HUES6 (cell line): Measurements from ENCODE around the gene DCLK3.

Experiments
- H3K27ac ChIP-seq: 2 replicates; pipeline ENCODE4 v1.7.0; 2013; ENCODE audit warnings: low read depth, mild to moderate bottlenecking, low read length, inconsistent platforms
- H3K27me3 ChIP-seq: 2 replicates; pipeline ENCODE4 v1.6.1; 2013; ENCODE audit warnings: low read length; ENCODE audit not compliant: control insufficient read depth, insufficient read depth
- H3K36me3 ChIP-seq: 2 replicates; pipeline ENCODE4 v1.6.1; 2013; ENCODE audit warnings: low read length; ENCODE audit not compliant: control insufficient read depth, insufficient read depth
- H3K4me1 ChIP-seq: 2 replicates; pipeline ENCODE4 v1.6.1; 2013; ENCODE audit warnings: low read length; ENCODE audit not compliant: control insufficient read depth, insufficient read depth
- H3K4me3 ChIP-seq: 2 replicates; pipeline ENCODE4 v1.5.1; 2013; ENCODE audit warnings: low read depth, low read length
- H3K9ac ChIP-seq: one replicate; pipeline ENCODE4 v1.6.1; 2013; ENCODE audit warnings: mild to moderate bottlenecking, low read length
- H3K9me3 ChIP-seq: 2 replicates; pipeline ENCODE4 v1.6.1; 2013; ENCODE audit warnings: low read depth, low read length; ENCODE audit not compliant: control insufficient read depth, insufficient read depth

Gene DCLK3

GRCh38 chr3:36763850-36764703, at the start of gene DCLK3:
Gene DCLK3 (minus strand): TSS chr3:36764553. CDS start chr3:36764263, 290 bp downstream.
- Histone ChIP-seq H3K9me3 (no peaks in the 10 kb centered on the region), H3K36me3 (no peaks in the 10 kb centered on the region), H3K27me3 (peaks cover 63% of the 10 kb centered on the region), H3K9ac (peak within 1 kb of the TSS; percentile 22), H3K4me1 (peaks cover 12% of the 10 kb centered on the region; the same call in 1 of the 2 replicates), H3K4me3 (peak within 1 kb of the TSS; percentile 82), H3K27ac (no peak within 1 kb of the TSS)

- H3K27ac ChIP-seq: no peak overlapping the region
- H3K36me3 ChIP-seq: no peaks in the 10 kb centered on the region
- no peak overlapping the region for H3K9ac ChIP-seq
- H3K4me1 ChIP-seq: no peaks in the 10 kb centered on the region; the same call in 1 of the 2 replicates
- no peak overlapping the region for H3K4me3 ChIP-seq
- no peaks in the 10 kb centered on the region for H3K9me3 ChIP-seq
- H3K27me3 ChIP-seq: no peaks in the 10 kb centered on the region; the same call in 1 of the 2 replicates
These were observed 49.0 kb upstream of the DCLK3 start for GRCh38 chr3:36813305-36813704.

- Histone ChIP-seq H3K4me3 (no peak overlapping the region), H3K36me3 (no peaks in the 10 kb centered on the region), H3K9me3 (no peaks in the 10 kb centered on the region), H3K27me3 (no peaks in the 10 kb centered on the region; the same call in 1 of the 2 replicates), H3K9ac (no peak overlapping the region), H3K27ac (no peak overlapping the region), H3K4me1 (no peaks in the 10 kb centered on the region; the same call in 1 of the 2 replicates)
These were observed 47.9 kb upstream of the DCLK3 start for GRCh38 chr3:36812240-36812639.

GRCh38 chr3:36811768-36812167, 47.4 kb upstream of the DCLK3 start:
- H3K36me3 ChIP-seq: no peaks in the 10 kb centered on the region
- H3K4me1 ChIP-seq: no peaks in the 10 kb centered on the region; the same call in 1 of the 2 replicates
- no peaks in the 10 kb centered on the region; the same call in 1 of the 2 replicates for H3K27me3 ChIP-seq
- H3K9me3 ChIP-seq: no peaks in the 10 kb centered on the region
- H3K9ac ChIP-seq: no peak overlapping the region
- H3K27ac ChIP-seq: no peak overlapping the region
- no peak overlapping the region for H3K4me3 ChIP-seq

GRCh38 chr3:36804295-36805055, 40.1 kb upstream of the DCLK3 start:
- Histone ChIP-seq H3K27ac (no peak overlapping the region), H3K4me3 (no peak overlapping the region), H3K27me3 (no peaks in the 10 kb centered on the region), H3K36me3 (no peaks in the 10 kb centered on the region), H3K9me3 (peaks cover 5% of the 10 kb centered on the region; the same call in 1 of the 2 replicates), H3K4me1 (peaks cover 9% of the 10 kb centered on the region), H3K9ac (no peak overlapping the region)

- Histone ChIP-seq H3K27me3 (no peaks in the 10 kb centered on the region), H3K4me3 (no peak overlapping the region), H3K4me1 (peaks cover 9% of the 10 kb centered on the region), H3K9ac (no peak overlapping the region), H3K36me3 (no peaks in the 10 kb centered on the region), H3K27ac (no peak overlapping the region), H3K9me3 (peaks cover 5% of the 10 kb centered on the region; the same call in 1 of the 2 replicates)
These were observed 38.9 kb upstream of the DCLK3 start for GRCh38 chr3:36803091-36803791.

- Histone ChIP-seq H3K27ac (no peak overlapping the region), H3K36me3 (no peaks in the 10 kb centered on the region), H3K4me3 (no peak overlapping the region), H3K9me3 (0 out of 2 replicates have a peak, but pooled peaks cover 2% of the 10 kb centered on the region), H3K27me3 (no peaks in the 10 kb centered on the region), H3K9ac (no peak overlapping the region), H3K4me1 (peaks cover 9% of the 10 kb centered on the region)
These were observed 36.3 kb upstream of the DCLK3 start for GRCh38 chr3:36800533-36801116.

- Histone ChIP-seq H3K36me3 (no peaks in the 10 kb centered on the region), H3K9me3 (no peaks in the 10 kb centered on the region), H3K27me3 (no peaks in the 10 kb centered on the region), H3K27ac (no peak overlapping the region), H3K4me1 (peaks cover 9% of the 10 kb centered on the region), H3K9ac (no peak overlapping the region), H3K4me3 (no peak overlapping the region)
These were observed 32.5 kb upstream of the DCLK3 start for GRCh38 chr3:36796881-36797280.

- H3K27me3 ChIP-seq: no peaks in the 10 kb centered on the region
- H3K4me3 ChIP-seq: no peak overlapping the region
- H3K36me3 ChIP-seq: no peaks in the 10 kb centered on the region
- H3K9me3 ChIP-seq: no peaks in the 10 kb centered on the region
- peaks cover 8% of the 10 kb centered on the region for H3K4me1 ChIP-seq
- H3K9ac ChIP-seq: no peak overlapping the region
- no peak overlapping the region for H3K27ac ChIP-seq
These were observed 31.8 kb upstream of the DCLK3 start for GRCh38 chr3:36796161-36796560.

- H3K27me3 ChIP-seq: peaks cover 4% of the 10 kb centered on the region; the same call in 1 of the 2 replicates
- H3K9ac ChIP-seq: no peak overlapping the region
- no peak overlapping the region for H3K4me3 ChIP-seq
- no peaks in the 10 kb centered on the region for H3K9me3 ChIP-seq
- H3K27ac ChIP-seq: no peak overlapping the region
- H3K36me3 ChIP-seq: no peaks in the 10 kb centered on the region
- H3K4me1 ChIP-seq: peaks cover 3% of the 10 kb centered on the region
These were observed 31.3 kb upstream of the DCLK3 start for GRCh38 chr3:36795622-36796021.
